GM12873 (cell line): ENCODE measurements around the gene PCDH15.

Source experiments
- TF ChIP-seq, protein P1 (sequence below): IDR thresholded peaks from 2 replicates; pipeline ENCODE4 v1.5.1; 2012; ENCODE audit warnings: low read depth, mild to moderate bottlenecking, moderate library complexity, low read length, control low read depth; ENCODE audit not compliant: insufficient read depth; ENCODE audit errors: missing control alignments

Gene PCDH15

DNA sequence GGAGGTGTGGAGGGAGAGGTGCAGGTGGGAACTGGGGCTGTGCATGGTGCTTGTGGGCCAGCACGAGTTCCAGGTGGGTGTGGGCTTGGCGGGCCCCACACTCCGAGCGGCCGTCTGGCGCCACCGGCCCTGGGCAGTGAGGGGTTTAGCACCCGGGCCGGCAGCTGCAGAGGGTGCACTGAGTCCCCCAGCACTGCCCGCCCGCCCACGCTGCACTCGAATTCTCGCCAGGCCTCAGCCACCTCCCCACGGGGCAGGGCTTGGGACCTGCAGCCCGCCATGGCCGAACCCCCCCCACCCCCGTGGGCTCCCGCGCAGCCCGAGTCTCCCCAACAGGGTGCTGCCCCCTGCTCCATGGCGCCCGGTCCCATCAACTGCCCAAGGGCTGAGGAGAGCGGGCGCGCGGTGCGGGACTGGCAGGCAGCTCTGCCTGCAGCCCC, 810.2 kb downstream of the PCDH15 start:
- TF ChIP-seq, protein P1, sequence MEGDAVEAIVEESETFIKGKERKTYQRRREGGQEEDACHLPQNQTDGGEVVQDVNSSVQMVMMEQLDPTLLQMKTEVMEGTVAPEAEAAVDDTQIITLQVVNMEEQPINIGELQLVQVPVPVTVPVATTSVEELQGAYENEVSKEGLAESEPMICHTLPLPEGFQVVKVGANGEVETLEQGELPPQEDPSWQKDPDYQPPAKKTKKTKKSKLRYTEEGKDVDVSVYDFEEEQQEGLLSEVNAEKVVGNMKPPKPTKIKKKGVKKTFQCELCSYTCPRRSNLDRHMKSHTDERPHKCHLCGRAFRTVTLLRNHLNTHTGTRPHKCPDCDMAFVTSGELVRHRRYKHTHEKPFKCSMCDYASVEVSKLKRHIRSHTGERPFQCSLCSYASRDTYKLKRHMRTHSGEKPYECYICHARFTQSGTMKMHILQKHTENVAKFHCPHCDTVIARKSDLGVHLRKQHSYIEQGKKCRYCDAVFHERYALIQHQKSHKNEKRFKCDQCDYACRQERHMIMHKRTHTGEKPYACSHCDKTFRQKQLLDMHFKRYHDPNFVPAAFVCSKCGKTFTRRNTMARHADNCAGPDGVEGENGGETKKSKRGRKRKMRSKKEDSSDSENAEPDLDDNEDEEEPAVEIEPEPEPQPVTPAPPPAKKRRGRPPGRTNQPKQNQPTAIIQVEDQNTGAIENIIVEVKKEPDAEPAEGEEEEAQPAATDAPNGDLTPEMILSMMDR = no peak

DNA sequence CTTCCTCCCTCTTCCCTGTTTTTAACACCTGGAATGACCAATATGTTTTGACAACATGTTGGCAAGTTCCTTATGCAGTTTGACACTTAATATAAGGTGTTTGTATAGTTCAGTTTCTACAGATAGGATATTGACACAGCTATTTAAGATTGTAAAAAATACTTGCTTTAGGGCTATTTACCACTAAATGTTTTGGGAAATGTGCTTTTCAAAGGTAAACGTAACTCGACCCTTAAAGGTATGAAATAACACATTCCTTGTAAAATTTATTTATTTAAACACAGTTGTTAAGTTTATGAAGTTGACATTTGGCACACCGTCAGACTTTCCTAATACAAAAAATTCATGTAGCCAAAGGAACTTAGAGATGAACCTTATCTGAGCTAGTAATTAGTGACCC, 817.6 kb downstream of the PCDH15 start:
- TF ChIP-seq, protein P1 = no peak

DNA sequence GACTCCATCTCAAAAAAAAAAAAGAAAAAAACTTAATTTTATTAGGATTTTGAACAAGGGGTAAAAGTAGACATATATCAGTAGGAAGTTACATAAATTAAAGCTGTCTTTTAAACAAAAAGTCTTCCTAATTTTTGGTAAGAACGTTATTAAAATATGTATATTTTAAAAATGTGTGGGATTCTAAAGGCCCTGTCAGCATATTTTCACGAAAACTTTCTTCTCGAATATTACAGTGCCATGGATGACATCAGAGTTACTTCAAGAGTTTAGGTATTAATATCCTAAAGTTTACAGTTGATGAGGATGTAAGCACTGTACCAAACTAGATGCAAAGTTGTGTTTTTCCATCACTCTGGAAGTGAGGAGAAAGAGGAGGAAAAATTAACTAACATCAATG, 820.8 kb downstream of the PCDH15 start:
- TF ChIP-seq, protein P1 = no peak

DNA sequence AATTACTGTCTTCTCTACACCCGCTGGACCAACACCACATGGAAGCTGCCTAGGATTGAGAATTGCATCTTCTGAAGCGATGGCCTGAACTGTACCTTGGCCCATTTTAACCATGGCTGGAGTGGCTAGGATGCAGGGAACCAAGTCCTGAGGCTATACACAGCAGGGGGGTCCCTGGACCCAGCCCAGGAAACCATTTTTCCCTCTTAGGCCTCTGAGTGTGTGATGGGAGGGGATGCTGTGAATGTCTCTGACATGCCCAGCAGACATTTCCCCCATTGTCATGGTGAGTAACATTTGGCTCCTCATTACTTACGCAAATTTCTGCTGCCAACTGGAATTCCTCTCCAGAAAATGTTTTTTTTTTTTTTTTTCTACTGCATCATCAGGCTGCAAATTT, 822.7 kb downstream of the PCDH15 start:
- TF ChIP-seq, protein P1 = no peak

DNA sequence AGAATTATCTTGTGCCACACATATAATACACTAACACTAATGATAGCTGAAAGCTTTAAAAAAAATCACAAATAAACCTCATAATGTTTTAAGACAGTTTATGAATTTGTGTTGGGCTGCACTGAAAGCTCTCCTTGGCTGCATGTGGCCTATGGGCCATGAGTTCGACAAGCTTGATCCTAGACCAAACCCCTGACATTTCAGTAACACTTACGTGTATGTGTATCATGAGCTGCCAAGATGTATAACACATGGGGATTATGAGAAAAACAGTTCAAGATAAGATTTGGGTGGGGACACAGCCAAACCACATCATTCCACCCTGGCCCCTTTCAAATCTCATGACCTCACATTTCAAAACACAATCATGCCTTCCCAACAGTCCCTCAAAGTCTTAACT, 823.8 kb downstream of the PCDH15 start:
- TF ChIP-seq, protein P1 = no peak

DNA sequence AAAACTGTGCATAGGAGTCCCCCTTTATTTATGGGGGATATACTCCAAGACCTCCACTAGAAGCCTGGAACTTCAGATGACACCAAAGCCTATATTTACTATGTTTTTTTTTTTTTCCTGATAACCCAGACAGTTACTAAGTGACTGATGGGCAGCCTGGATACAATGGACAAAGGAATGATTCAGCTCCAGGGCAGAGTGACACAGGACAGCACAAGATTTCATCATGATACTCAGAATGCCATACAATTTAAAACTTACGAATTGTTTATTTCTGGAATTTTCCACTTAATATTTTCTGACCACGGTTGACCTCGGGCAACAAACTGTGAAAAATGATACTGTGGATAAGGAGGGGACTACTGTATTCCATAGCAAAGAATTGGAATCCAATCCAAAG, 843.6 kb downstream of the PCDH15 start:
- TF ChIP-seq, protein P1 = no peak

DNA sequence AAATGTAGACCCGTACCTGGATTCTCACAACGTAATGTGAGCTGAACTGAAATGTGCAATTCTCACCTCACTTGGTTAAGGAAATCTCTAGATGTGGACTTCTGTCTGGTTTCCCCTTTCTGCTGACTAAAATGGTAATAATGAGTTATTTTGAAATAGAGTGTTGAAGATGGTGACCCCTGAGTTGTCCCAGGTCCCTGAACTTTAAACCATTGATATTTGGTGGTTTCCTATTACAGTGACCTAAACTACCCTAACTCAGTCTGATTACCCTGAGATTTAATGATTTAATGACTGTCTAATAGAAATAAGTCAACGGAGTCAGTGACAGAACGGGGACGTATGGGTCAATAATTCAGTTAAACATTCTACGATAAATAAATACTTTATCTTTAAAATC, 845.9 kb downstream of the PCDH15 start:
- TF ChIP-seq, protein P1 = no peak
